Suprapubic skin (tissue), 4 donors: Measurements from ENCODE around the gene IL1RAPL2. TPM values are rescaled to one million over a fixed set of nuclear protein-coding genes. Genes with fewer than 3 reads are reported as not detected.

Experiments used
- DNase-seq, 2 donors: peaks; one replicate each; pipeline ENCODE4 v3.0.0-alpha.2; 2019; ENCODE audit warnings: low spot score in 2 of 2
- H3K27ac ChIP-seq: fragments of 200-600 bp; sonication (generic); one replicate; pipeline ENCODE4 v1.5.1; 2019
- H3K27me3 ChIP-seq: fragments of 200-600 bp; sonication (generic); one replicate; pipeline ENCODE4 v1.5.1; 2019
- H3K36me3 ChIP-seq: fragments of 200-600 bp; sonication (generic); one replicate; pipeline ENCODE4 v1.5.1; 2019
- H3K4me1 ChIP-seq: fragments of 200-600 bp; sonication (generic); one replicate; pipeline ENCODE4 v1.5.1; 2019
- H3K4me3 ChIP-seq: fragments of 200-600 bp; sonication (generic); one replicate; pipeline ENCODE4 v1.5.1; 2019; ENCODE audit warnings: mild to moderate bottlenecking
- H3K9me3 ChIP-seq: fragments of 200-600 bp; sonication (generic); one replicate; pipeline ENCODE4 v1.5.1; 2019
- EP300 ChIP-seq: sonication (generic); formaldehyde crosslinking; IDR thresholded peaks from one replicate; pipeline ENCODE4 v1.6.1; 2017; ENCODE audit warnings: antibody characterized with exemption
- POLR2A ChIP-seq, 2 donors: fragments of 450-650 bp; IDR thresholded peaks; one replicate each; pipeline ENCODE4 v1.6.1; 2017; ENCODE audit warnings: antibody characterized with exemption in 2 of 2, mild to moderate bottlenecking in 2 of 2, moderate library complexity in 2 of 2
- POLR2AphosphoS5 ChIP-seq, 3 donors: sonication (generic); formaldehyde crosslinking; IDR thresholded peaks; one replicate each; pipeline ENCODE4 v1.6.1; 2017; ENCODE audit warnings: antibody characterized with exemption in 3 of 3
- WGBS: methylation state at CpG from one replicate; pipeline ENCODE4 v1.1.5; 2018; 5-methylcytosine and 5-hydroxymethylcytosine counted together
- total RNA-seq, 4 donors: library from RNA; depleted of rRNA; stranded (reverse); fragments of >200 nt; gene quantifications; one replicate each; pipeline ENCODE4 v1.1.0, GENCODE V29; 2016
- TF ChIP-seq, protein P1 (sequence below), 2 donors: fragments of 200-600 bp in 1 of 2; fragments of 450-650 bp in 1 of 2; sonication (generic) in 1 of 2; IDR thresholded peaks; one replicate each; pipeline ENCODE4 v1.5.1; 2016 to 2019; ENCODE audit warnings: antibody characterized with exemption in 2 of 2, mild to moderate bottlenecking in 1 of 2, moderate library complexity in 1 of 2

IL1RAPL2 gene
- total RNA-seq, 4 donors from 2014 or later, result 0.21 to 0.42 (median 0.25) TPM; not detected in 1

DNA sequence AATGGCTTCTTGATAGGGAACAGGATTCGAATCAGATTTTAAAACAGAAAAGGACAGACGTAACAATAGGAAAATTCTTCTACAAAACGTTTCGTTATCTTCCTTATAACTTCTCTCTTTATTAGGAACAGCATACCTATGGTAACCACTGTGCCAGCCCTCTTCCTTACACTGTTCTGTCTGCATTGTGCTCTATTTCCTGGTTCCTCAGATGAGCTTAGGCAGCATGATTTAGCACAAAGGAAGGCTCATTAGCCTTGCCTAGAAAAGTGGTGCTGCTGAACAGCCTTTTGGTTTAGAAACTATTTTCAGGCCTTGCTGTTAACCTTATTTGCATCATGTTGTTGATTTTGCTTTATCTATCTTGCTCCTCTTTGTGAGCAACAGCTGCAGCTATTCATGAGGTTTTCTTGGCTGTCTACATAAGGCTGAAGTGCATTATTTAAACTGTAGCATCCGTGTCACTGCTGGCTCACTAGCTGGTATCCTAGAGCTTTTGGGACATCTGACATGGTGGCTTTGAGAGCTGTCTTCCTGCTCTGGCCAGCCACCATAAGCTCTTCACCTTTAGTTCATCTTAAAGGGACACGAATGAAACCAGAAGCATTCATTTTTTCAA is 1186.4 kb downstream of the IL1RAPL2 start:
- no peak overlapping the region for H3K4me3 ChIP-seq
- TF ChIP-seq POLR2AphosphoS5 (IDR thresholded peaks at IDR 0.05) (no peak), EP300 (no peak), POLR2A (IDR thresholded peaks at IDR 0.05) (no peak)
- TF ChIP-seq, protein P1, sequence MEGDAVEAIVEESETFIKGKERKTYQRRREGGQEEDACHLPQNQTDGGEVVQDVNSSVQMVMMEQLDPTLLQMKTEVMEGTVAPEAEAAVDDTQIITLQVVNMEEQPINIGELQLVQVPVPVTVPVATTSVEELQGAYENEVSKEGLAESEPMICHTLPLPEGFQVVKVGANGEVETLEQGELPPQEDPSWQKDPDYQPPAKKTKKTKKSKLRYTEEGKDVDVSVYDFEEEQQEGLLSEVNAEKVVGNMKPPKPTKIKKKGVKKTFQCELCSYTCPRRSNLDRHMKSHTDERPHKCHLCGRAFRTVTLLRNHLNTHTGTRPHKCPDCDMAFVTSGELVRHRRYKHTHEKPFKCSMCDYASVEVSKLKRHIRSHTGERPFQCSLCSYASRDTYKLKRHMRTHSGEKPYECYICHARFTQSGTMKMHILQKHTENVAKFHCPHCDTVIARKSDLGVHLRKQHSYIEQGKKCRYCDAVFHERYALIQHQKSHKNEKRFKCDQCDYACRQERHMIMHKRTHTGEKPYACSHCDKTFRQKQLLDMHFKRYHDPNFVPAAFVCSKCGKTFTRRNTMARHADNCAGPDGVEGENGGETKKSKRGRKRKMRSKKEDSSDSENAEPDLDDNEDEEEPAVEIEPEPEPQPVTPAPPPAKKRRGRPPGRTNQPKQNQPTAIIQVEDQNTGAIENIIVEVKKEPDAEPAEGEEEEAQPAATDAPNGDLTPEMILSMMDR (IDR thresholded peaks at IDR 0.05), result no peak
- 55% methylated on average over 6 of the region's 6 CpGs for WGBS
- no peaks in the 10 kb centered on the region for H3K27me3 ChIP-seq
- no peak for DNase-seq
- H3K36me3 ChIP-seq, result no peaks in the 10 kb centered on the region
- H3K27ac ChIP-seq, result no peak overlapping the region
- no peaks in the 10 kb centered on the region for H3K9me3 ChIP-seq
- no peaks in the 10 kb centered on the region for H3K4me1 ChIP-seq

DNA sequence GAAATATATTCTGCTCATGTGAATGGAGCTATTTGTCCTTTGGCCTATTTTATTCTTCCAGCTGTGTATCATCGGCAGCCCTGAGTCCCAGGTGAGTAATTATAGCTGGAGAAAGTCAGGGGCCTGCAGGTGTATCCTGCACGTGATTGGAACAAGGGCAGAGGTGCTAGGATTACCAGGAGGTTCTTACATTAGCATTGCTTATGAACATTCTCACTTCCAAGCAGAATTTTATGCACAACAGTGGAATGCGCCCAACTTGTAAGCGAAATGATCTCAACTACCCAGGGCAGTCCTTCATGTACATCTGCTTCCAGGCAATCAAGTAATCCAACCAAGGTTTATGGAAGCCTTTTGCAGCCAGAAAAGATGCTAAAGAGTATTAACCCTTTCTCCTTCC is 1187.4 kb downstream of the IL1RAPL2 start:
- no peaks in the 10 kb centered on the region for H3K9me3 ChIP-seq
- no peak for DNase-seq
- WGBS, result 59% methylated on average over 4 of the region's 4 CpGs

DNA sequence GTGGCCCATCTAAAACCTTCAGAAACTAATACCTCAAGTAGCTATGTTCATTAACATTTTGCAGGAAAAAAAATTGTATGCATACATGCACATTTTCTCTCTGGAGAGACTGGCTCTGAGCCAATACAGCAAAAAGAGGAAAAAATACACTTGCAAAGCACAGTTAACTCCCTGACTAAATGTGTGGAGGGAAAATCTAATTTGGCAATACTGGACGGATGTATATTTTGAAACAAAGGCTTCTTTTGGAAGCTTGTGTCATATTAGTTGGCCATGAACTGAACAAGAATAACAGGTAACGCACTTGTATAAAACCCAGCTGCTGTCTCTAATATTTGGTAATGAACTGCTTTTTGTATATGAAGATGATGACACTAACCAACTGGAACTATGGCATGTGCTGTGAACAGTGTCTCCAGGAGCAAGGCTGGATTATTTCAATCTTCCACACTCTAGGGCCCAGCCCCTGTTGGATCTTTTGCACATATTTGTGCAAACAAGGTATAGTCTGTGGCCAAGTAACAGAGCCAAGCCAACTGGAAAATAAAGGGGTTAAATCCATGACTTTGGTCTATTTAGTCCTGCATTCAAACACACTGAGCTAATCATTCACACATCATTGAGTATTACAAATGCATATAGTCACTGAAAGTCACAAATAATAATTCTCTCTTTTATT is 1188.4 kb downstream of the IL1RAPL2 start:
- no peak for DNase-seq
- WGBS, result 68% methylated on average over 2 of the region's 2 CpGs
- no peaks in the 10 kb centered on the region for H3K36me3 ChIP-seq
- TF ChIP-seq EP300 (no peak), POLR2AphosphoS5 (IDR thresholded peaks at IDR 0.05) (no peak), POLR2A (IDR thresholded peaks at IDR 0.05) (no peak)
- no peaks in the 10 kb centered on the region for H3K27me3 ChIP-seq
- H3K4me1 ChIP-seq, result no peaks in the 10 kb centered on the region
- H3K9me3 ChIP-seq, result no peaks in the 10 kb centered on the region
- H3K4me3 ChIP-seq, result no peak overlapping the region
- no peak overlapping the region for H3K27ac ChIP-seq

More for the DNA sequence above, 1187.4 kb downstream of the IL1RAPL2 start:
- Histone ChIP-seq H3K36me3 (no peaks in the 10 kb centered on the region), H3K27ac (no peak overlapping the region), H3K4me3 (no peak overlapping the region), H3K4me1 (no peaks in the 10 kb centered on the region), H3K27me3 (no peaks in the 10 kb centered on the region)
- TF ChIP-seq, protein P1 (IDR thresholded peaks at IDR 0.05), result no peak
- TF ChIP-seq POLR2A (IDR thresholded peaks at IDR 0.05) (no peak), POLR2AphosphoS5 (IDR thresholded peaks at IDR 0.05) (no peak), EP300 (no peak)

DNA sequence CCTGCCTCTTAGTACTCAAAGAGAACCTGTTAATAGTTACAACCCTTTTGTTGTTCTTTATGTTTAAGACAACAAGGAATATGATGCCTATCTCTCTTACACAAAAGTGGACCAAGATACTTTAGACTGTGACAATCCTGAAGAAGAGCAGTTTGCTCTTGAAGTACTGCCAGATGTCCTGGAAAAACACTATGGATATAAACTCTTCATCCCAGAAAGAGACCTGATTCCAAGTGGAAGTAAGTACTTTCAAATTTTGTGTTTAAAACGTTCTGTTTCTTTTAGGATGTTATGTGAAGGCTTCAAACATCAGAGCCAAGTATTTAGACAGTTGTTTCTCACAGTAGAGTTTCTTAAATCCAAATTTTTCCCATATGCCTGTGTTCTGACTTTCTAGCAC is 1189.1 kb downstream of the IL1RAPL2 start:
- no peak for DNase-seq
- Histone ChIP-seq H3K36me3 (no peaks in the 10 kb centered on the region), H3K27me3 (no peaks in the 10 kb centered on the region), H3K4me1 (no peaks in the 10 kb centered on the region), H3K27ac (no peak overlapping the region), H3K4me3 (no peak overlapping the region), H3K9me3 (no peaks in the 10 kb centered on the region)
- 28% methylated on average over 1 of the region's 1 CpG for WGBS
- TF ChIP-seq, protein P1 (IDR thresholded peaks at IDR 0.05), result no peak
- no peak for TF ChIP-seq POLR2AphosphoS5 (IDR thresholded peaks at IDR 0.05)
- no peak for TF ChIP-seq EP300
- no peak for TF ChIP-seq POLR2A (IDR thresholded peaks at IDR 0.05)

DNA sequence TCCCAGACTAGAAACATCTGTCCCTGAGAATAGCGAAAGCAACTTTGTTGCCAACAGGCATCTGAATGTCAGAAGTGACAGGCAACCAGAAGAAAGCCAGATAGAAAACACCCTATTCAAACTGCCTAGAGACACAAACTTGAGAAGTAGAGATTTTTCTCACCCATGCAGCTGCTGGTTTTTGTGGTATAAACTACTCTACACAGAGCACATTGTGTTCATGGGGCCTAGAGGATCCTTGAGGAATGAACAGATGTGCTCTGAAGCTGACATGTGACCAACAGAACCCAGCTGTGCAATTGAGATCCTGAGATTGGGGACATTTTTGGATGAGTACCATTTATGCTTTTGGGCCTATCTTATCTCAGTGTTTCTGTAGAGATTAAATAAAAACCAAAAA is 1192.8 kb downstream of the IL1RAPL2 start:
- H3K27ac ChIP-seq, result no peak overlapping the region
- no peaks in the 10 kb centered on the region for H3K4me1 ChIP-seq
- H3K27me3 ChIP-seq, result no peaks in the 10 kb centered on the region
- WGBS, result 63% methylated on average over 1 of the region's 1 CpG
- no peaks in the 10 kb centered on the region for H3K36me3 ChIP-seq
- H3K9me3 ChIP-seq, result no peaks in the 10 kb centered on the region
- H3K4me3 ChIP-seq, result no peak overlapping the region
- no peak for TF ChIP-seq EP300
- TF ChIP-seq, protein P1 (IDR thresholded peaks at IDR 0.05), result no peak
- no peak for TF ChIP-seq POLR2AphosphoS5 (IDR thresholded peaks at IDR 0.05)
- TF ChIP-seq POLR2A (IDR thresholded peaks at IDR 0.05), result no peak
- DNase-seq, result no peak
